GM21381 (cell line): ENCODE data around the gene LMBR1L.

Source experiments
- ATAC-seq: cut with Tn5 transposase; IDR thresholded peaks from one replicate; pipeline ENCODE4 v1.9.1; 2021; ENCODE audit warnings: mild to moderate bottlenecking, moderate library complexity; ENCODE audit not compliant: unreplicated experiment

Gene LMBR1L

DNA sequence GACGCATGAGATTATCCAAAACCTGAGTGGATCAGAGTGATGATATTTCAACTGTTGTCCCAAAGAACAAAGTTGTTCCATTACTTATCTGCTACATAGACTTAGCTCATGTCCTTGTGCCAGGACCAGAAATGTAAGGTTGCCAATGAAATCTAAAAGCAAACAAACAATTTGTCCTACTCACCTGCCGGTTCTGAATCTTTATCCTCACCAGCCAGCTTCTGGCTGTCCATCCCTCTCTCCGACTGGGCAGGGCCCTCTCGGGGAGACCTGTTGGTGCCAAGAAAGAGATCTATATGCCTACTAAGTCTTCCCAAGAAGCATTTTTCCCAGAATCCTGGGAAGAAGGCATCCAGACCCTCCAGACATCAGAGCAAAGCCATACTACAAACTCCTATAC, 55.6 kb downstream of the LMBR1L start:
- ATAC-seq = no peak

DNA sequence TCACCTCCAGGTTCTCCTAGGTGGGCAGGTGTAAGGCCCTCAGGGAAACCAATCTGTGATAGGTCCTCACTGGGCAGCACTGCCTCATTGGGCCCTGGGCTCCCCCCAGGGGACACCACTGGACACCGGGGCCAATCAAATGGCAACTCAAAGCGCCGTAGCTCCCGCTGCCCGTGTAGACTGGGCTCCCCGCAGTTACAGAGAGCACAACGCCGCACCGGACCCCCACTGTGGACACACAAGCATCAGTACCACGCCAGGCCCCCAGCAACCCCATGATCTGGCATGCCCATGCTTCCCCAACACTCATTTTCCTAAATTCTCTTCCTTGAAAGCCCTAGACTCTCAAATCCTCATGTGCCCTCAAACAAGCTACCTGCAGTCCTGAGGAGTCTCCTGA, 56.1 kb downstream of the LMBR1L start:
- no peak for ATAC-seq

DNA sequence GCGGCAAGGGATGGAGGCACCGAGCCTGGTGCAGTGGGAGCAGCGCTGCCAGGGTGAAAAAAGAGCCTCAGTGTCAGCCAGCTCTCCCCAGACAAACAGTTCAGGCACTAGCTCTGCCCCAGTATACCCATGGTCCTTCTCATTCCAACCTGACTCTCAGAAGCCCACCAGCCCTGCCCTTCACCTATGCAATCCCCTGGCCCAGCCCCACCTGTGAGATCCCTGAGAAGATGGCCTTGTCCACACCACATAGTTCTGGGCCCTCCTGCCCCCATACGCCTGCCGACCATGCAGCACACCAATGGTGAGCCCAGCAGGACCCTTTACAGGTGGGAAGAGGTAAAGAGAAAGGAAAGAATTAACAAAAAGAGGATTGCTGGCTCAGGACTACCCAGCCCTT, 56.6 kb downstream of the LMBR1L start:
- ATAC-seq = no peak

DNA sequence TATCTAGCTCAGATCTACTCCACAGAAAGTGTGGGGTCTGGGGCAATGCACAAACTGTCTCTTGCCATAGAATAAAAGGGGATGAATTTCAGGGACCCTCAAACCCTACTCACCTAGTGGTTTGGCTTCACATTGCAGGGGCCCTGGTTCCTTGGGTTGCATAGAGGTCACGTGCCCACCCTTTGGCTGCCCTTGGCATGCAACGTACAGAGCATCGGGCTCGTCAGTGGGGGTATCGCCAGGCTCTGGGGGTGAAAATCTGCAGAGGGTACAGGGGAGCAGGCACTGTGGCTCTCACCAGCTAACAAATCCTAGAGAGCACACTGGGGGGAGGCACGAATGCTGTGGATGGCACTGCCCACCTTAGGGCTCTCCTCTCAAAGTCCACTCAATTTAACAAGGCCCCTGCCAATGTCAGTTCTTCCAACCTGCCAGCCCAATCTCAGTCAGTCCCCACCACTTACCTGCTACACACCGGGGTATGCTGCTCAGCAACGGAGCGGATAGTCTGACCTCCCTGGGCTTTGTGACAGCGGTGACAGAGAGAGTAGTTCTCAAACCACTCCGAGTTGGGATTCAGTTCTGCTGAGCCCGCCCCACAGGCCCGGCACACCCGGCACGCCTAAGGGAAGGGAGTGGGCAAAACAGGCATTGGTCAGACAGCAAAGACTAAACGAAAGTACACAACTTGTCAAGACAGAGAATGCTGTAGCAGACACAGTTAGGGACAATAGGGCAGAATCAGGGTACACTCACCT, 58.0 kb downstream of the LMBR1L start:
- no peak for ATAC-seq

DNA sequence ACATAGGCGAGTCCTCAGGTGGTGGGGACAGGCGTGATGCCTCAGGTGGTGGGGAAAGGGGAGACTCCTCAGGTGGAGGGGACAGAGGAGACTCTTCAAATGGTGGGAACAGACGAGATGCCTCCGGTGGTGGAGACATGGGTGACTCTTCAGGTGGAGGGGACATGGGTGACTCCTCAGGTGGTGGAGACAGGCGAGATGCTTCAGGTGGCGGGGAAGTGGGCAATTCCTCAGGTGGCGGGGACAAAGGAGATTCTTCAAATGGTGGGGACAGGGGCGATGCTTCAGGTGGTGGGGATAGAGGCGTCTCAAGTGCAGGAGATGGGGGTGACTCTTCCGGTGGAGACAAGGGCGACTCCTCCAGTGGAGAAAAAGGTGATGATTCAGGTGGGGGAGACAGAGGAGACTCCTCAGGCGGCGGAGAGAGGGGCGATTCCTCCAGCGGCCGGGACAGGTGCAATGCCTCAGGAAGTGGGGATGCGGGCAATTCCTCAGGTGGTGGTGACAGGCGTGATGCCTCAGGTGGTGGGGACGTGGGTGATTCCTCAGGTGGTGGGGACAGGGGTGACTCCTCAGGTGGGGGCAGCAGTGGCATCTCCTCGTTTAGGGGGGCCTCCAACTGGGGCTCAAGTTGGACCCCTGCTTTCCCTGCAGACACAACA, 58.7 kb downstream of the LMBR1L start:
- no peak for ATAC-seq

DNA sequence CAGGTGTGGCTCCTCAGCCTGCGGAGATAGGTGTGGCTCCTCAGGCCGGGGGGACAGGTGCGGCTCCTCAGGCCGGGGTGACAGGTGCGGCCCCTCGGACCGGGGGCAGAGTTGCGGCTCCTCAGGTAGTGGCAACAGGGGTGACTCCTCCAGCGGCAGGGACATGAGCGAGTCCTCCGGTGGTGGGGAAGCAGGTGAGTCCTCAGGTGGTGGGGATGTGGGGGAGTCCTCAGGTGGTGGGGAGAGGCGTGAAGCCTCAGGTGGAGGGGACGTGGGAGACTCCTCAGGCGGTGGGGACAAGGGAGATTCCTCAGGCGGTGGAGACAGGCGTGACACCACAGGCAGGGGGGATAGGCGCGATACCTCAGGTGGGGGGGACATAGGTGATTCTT, 59.3 kb downstream of the LMBR1L start:
- ATAC-seq = no peak

DNA sequence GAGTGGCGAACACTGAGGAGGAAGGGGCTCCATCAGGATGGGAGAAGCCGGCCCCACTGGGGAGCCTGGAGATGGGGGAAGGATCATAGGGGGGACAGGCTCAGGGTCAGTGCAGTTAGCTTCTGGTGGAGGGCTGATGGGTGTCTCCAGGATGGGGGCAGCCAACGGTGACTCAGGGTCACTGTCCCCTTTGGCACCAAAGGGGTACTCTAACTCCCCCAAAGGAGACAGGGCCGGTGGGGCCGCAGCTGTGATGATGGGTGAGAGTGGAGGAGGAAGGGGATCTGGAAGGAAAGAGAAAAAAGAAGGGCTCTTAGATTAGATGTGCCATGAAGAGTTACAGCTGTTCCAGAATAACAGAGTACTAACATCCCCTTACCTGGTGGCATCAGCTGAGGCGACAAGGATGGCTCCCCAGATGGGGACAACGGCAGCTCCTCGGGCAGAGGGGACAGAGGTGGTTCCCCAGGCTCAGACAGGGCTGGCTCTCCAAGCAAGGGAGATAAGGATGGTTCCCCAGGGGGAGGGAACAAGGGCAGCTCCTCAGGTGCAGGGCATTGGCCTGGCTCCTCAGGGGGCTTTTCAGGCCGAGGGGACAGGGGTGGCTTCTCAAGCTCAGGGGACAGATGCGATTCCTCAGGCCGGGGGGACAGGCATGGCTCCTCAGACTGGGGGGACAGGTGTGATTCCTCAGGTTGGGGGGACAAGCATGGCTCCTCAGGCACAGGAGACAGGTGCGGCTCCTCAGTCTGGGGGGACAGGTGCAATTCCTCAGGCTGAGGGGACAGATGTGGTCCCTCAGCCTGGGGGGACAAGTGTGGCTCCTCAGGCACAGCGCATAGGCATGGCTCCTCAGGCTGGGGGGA, 59.9 kb downstream of the LMBR1L start:
- no peak for ATAC-seq

DNA sequence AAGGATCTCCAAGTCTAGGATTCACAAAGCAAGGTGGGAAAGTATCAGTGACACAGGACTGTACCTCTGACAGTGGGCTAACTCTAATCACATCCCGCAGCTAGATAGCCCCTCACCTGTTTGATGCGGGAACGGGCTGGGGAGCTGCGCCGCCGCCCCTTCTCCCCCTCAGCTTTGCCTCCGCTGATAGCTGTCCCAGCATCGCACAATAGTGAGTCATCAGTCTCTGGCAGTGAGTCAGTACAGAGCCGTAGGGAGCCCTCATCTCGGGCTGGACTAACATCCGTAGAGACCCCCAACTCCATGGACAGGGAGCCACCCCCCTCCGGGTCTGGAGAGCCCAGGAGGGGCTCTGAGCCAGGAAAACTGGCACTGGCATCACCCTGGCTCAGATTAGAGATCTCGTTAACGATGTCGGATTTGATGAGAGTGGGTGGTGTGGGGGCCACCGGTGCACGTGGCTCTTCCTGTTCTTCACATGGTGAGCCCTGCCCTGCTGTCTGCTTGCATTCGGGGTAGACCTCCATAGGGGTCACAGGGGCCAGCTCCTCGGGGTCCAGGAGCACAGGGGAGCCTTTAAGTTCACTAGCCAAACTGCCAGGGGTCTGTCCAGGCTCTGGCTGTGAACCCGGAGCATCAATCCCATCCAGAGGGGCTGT, 61.0 kb downstream of the LMBR1L start:
- no peak for ATAC-seq

DNA sequence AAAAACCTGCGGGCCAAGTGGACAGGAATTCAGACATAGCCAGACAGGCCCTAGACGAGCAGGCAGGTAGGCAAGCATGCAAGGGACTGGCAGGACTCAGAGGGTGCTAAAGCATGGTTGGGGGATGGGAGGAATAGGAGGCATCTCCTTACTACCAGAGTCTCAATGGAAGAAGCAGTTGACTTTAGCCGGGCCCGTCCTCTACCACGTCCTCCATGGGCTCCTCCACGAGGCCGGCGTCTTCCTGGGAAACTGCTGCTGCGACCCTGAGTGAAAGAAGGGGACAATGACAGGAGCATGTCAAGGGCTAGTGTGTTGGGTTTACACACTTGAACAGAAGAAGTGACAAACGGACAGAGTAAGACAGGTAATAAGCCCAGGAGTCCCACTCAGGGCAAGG, 61.7 kb downstream of the LMBR1L start:
- no peak for ATAC-seq
